C4-2B (cell line): ENCODE results near the gene ADAMTSL1.

Experiments
- CTCF ChIP-seq: fragments of 450-650 bp; conservative IDR thresholded peaks from 2 replicates; pipeline ENCODE4 v1.5.1; 2017; ENCODE audit warnings: mild to moderate bottlenecking
- ZFX ChIP-seq: fragments of 450-650 bp; IDR thresholded peaks from 2 replicates; pipeline ENCODE4 v1.6.1; 2017

GRCh38 chr9:18601956-18602355 is 128.0 kb downstream of the ADAMTSL1 start:
- no peak for TF ChIP-seq CTCF
- no peak for TF ChIP-seq ZFX
